ENCODE data around the gene KCP.

The KCP gene

GRCh38 chr7:128836729-128837348 is 73.7 kb downstream of the KCP start:
- no peak for DNase-seq

GRCh38 chr7:128835790-128836641 is 74.5 kb downstream of the KCP start:
- DNase-seq: no peak

GRCh38 chr7:128835231-128835751 is 75.2 kb downstream of the KCP start:
- DNase-seq: no peak

- DNase-seq: no peak
Observed at GRCh38 chr7:128833946-128834325, 76.6 kb downstream of the KCP start.

- DNase-seq: no peak
Observed at GRCh38 chr7:128833148-128833945, 77.2 kb downstream of the KCP start.

- DNase-seq: no peak
Observed at GRCh38 chr7:128832880-128833147, 77.7 kb downstream of the KCP start.

- peak; percentile 26 for DNase-seq
Observed at GRCh38 chr7:128831994-128832879, 78.3 kb downstream of the KCP start.

- DNase-seq: peak; percentile 20
Observed at GRCh38 chr7:128831178-128831993, 79.1 kb downstream of the KCP start.

- DNase-seq: peak; percentile 47
Observed at GRCh38 chr7:128830231-128831177, 80.0 kb downstream of the KCP start, which contains the start of gene FLNC. Gene FLNC, plus strand, starts transcription at chr7:128830406. Its CDS starts 232 bp downstream, at chr7:128830638.

GRCh38 chr7:128829391-128830166 is 80.9 kb downstream of the KCP start:
- no peak for DNase-seq

- no peak for DNase-seq
Observed at GRCh38 chr7:128827971-128828711, 82.4 kb downstream of the KCP start.

GRCh38 chr7:128827248-128827958 is 83.1 kb downstream of the KCP start:
- DNase-seq: no peak

GRCh38 chr7:128826916-128827247 is 83.6 kb downstream of the KCP start:
- DNase-seq: no peak
